GM18909 (cell line): ENCODE measurements around the gene NF2.

Source experiments
- ATAC-seq: cut with Tn5 transposase; IDR thresholded peaks from one replicate; pipeline ENCODE4 v1.9.1; 2021; ENCODE audit warnings: mild to moderate bottlenecking; ENCODE audit not compliant: unreplicated experiment, poor library complexity

Gene NF2

DNA sequence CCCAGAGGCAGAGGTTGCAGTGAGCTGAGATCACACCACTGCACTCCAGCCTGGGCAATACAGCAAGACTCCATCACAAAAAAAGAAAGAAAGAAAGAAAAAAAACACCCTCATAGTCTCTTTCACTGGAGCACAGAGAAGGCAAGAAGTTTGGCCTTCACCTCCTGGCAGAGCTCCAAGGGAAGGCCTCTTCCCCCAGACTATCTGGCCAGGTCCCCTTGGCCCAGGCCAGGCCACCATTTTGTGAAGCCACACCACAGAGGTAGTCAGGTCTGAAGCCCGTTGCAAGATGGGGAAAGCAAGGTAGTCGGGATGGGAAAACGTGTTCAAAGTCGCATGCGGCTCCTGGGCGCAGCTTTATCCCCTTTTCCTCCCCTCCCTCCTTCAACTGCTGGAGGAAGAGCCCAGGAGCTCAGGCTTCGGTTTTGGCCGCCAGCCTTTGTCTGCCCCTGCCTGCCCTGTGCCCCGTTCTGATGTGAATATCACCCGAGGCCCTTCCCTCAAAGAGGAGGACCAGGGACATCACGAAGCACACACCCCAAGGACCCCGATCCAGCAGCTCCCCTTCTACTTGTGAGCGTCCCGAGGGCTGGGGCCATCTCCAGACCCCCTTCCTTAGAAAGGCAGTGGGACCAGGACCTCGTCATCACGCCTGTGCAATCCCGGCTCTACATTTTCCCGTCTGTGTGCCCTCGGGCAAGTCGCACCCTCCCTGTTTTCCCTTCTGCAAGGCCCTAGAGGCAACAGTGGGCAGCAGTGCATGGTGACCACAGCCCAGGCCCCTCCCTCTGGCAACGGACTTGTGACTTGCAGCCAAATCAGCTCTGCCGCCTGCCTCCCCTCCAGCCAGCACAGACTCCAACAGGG lies 134.1 kb downstream of the NF2 start:
- no peak for ATAC-seq

GRCh38 chr22:29738118-29738815 lies 134.8 kb downstream of the NF2 start:
- no peak for ATAC-seq

DNA sequence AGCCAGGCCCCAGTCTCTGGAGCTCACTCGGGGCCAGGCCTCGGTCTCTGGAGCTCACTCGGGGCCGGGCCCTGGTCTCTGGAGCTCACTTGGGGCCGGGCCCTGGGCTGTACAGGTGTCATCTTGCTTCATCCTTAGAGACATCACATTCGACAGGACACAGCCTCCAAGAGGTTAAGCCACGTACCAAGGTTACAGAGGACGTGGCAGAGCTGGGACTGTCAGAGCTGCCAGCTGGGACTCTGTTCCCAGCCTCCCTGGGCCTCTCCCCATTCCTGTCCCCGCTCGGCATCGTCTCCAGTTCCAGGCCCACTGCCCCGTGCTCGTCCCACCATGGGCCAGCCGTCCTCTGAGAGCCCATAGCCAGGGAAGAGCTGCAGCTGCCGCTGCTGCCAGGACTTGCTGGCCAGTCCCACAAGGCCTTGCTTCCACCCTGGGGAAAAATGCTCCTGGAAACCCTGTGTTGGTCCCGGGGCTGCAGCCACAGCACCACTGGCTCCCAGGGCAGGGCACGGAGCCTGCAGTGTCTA lies 136.0 kb downstream of the NF2 start:
- ATAC-seq = no peak

DNA sequence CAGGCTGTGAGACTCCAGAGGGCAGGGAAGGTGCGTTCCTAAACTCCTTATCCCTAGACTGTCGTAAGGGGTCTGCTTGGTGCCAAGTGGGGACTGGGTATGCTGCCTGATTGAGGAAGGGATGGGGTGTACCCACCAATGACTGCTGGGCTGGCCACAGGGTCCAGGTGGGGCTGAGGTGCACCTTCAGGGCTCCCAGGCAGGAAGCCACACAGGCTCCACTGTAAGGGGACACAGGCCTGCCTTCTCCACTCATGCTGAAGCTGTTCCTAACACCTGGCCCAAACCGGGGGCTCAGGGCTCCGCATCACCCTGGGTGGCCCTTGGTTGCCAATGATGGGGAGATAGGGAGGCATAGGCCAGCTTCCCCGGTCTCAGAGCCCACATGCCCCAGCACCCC lies 136.8 kb downstream of the NF2 start:
- ATAC-seq = no peak

GRCh38 chr22:29741926-29742325 lies 138.5 kb downstream of the NF2 start:
- no peak for ATAC-seq

DNA sequence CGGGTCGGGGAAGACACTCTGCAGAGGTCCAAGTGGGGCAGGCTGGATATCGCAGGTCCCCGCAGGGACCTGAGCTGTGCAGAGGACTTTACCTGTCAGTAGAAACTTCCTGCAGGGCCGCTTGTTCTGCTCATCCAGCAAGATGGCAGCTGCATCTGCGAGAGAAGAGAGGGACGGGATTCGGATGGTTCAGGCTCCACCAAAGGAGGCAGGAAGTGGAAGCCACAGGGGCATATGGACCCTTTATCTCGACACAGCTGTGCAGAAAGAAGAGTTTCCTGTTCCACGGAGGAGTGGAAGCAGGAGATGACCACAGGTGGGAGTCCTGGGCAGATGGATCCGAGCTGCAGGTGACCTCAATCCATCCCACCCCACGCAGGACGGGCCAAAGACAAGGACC lies 138.9 kb downstream of the NF2 start:
- no peak for ATAC-seq

DNA sequence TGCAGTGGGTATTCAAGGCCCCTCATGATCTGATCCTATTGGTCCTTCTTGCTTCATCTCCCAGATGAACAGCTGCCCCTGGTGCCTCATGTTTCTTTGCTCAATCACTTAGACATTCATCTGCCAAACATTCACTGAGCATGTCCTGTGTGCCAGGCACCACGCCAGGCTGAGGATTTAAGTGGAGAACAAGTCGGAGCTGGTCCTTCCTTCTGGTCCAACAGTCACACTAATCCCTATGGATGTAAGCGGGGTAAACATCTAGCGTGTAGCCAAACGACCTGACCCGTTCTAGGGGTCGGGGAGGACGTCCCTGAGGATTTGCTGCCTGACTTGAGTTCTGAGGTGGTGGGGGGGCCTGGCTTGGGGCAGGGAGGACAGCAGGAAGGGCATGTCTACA lies 141.5 kb downstream of the NF2 start:
- no peak for ATAC-seq

- no peak for ATAC-seq
Measured at GRCh38 chr22:29747832-29748231, 144.4 kb downstream of the NF2 start.
